Measurements from ENCODE around the gene NOX1.
"Not testable (repeated sequence)": the region's sequence is repeated elsewhere in the genome, so short reads cannot be mapped to it uniquely, and the experiment has no call there.

DNA sequence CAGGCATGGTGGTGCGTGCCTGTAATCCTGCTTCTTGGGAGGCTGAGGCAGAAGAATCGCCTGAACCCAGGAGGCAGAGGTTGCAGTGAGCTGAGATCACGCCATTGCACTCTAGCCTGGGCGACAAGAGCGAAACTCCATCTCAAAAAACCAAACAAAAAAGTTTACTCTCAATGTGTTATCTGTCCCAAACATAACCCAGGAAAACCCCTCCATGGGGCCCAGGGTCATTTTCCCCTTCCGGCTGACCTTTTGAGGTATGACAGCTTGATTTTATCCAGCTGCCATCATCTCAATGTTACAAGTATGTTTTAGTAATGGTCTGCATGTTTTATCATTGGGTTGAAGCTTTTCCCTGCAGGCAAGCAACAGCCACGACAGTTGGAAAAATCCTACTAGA lies 77.8 kb downstream of the NOX1 start:
- TF ChIP-seq, protein P1, sequence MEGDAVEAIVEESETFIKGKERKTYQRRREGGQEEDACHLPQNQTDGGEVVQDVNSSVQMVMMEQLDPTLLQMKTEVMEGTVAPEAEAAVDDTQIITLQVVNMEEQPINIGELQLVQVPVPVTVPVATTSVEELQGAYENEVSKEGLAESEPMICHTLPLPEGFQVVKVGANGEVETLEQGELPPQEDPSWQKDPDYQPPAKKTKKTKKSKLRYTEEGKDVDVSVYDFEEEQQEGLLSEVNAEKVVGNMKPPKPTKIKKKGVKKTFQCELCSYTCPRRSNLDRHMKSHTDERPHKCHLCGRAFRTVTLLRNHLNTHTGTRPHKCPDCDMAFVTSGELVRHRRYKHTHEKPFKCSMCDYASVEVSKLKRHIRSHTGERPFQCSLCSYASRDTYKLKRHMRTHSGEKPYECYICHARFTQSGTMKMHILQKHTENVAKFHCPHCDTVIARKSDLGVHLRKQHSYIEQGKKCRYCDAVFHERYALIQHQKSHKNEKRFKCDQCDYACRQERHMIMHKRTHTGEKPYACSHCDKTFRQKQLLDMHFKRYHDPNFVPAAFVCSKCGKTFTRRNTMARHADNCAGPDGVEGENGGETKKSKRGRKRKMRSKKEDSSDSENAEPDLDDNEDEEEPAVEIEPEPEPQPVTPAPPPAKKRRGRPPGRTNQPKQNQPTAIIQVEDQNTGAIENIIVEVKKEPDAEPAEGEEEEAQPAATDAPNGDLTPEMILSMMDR (IDR thresholded peaks at IDR 0.05): not testable (repeated sequence)
- TF ChIP-seq POLR2A, EP300 (IDR thresholded peaks at IDR 0.05): not testable (repeated sequence)

All from gastroesophageal sphincter (tissue), 3 donors.